ENCODE data around the gene VPS51.

- TF ChIP-seq CTCF (conservative IDR thresholded peaks at IDR 0.05) (no peak), ZFX (IDR thresholded peaks at IDR 0.05) (no peak)
Observed at GRCh38 chr11:65058012-65058411, 38.0 kb upstream of the VPS51 start.
